ENCODE results near the gene AFMID.

The AFMID gene

DNA sequence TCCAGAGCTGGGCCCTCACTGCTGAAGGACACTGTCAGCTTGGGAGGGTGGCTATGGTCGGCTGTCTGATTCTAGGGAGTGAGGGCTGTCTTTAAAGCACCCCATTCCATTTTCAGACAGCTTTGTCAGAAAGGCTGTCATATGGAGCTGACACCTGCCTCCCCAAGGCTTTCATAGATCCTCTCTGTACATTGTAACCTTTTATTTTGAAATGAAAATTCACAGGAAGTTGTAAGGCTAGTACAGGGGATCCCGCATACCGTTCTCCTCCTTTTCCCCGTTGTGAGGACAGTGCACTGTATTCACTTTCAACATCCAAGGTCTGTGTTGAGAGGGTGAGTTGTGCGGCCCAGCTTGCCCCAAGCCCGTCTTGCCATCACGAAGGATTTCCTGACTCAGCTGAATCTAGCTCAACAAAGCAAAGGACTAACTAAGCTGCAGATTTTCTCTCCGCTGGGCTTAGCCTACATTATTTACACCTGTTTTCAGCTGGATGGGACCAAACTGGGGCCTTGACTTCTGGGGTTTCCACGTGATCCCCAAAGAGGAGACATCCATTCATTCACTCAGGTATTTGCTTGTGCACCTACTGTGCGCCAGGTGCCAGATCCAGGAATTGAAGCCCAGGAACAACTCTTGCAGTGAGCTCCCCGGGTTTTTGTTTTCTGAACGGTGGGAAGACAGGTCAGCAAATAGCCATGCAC is 39.0 kb downstream of the AFMID start:
- H3K4me2 ChIP-seq (ENCODE audit: low read depth, low read length, poor library complexity, severe bottlenecking) = no peak overlapping the region
- no peak overlapping the region for H3K27ac ChIP-seq (ENCODE audit: low read depth, low read length)
- H3K9ac ChIP-seq (ENCODE audit: low read length) = no peak overlapping the region
- no peaks in the 10 kb centered on the region for H3K9me3 ChIP-seq (ENCODE audit: insufficient read depth, low read length)
- H2AFZ ChIP-seq (ENCODE audit: low read depth, low read length, severe bottlenecking) = no peak overlapping the region
- no peaks in the 10 kb centered on the region for H3K9me2 ChIP-seq (replicated peaks; ENCODE audit: insufficient read depth, low read length)
- no peaks in the 10 kb centered on the region for H3K79me2 ChIP-seq (ENCODE audit: insufficient read depth, low read length)
- H3F3A ChIP-seq (ENCODE audit: insufficient read depth) = peaks cover 19% of the 10 kb centered on the region
- TF ChIP-seq, protein P1, sequence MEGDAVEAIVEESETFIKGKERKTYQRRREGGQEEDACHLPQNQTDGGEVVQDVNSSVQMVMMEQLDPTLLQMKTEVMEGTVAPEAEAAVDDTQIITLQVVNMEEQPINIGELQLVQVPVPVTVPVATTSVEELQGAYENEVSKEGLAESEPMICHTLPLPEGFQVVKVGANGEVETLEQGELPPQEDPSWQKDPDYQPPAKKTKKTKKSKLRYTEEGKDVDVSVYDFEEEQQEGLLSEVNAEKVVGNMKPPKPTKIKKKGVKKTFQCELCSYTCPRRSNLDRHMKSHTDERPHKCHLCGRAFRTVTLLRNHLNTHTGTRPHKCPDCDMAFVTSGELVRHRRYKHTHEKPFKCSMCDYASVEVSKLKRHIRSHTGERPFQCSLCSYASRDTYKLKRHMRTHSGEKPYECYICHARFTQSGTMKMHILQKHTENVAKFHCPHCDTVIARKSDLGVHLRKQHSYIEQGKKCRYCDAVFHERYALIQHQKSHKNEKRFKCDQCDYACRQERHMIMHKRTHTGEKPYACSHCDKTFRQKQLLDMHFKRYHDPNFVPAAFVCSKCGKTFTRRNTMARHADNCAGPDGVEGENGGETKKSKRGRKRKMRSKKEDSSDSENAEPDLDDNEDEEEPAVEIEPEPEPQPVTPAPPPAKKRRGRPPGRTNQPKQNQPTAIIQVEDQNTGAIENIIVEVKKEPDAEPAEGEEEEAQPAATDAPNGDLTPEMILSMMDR (IDR thresholded peaks at IDR 0.05; ENCODE audit: insufficient read depth, low read length, poor library complexity, severe bottlenecking) = no peak
- no peak for TF ChIP-seq EZH2phosphoT487 (conservative IDR thresholded peaks at IDR 0.05; ENCODE audit: low read length)
- no peaks in the 10 kb centered on the region for H4K20me1 ChIP-seq (ENCODE audit: low read depth, low read length)
- no peak overlapping the region for H3K4me3 ChIP-seq (ENCODE audit: insufficient read depth, low read length, poor library complexity, severe bottlenecking)
- no peaks in the 10 kb centered on the region for H3K27me3 ChIP-seq (ENCODE audit: low read length)
- peaks cover 10% of the 10 kb centered on the region; the same call in 1 of the 2 replicates for H3K36me3 ChIP-seq (ENCODE audit: low read length)

GRCh38 chr17:78226759-78227454 is 39.7 kb downstream of the AFMID start:
- TF ChIP-seq, protein P1 (IDR thresholded peaks at IDR 0.05; ENCODE audit: insufficient read depth, low read length, poor library complexity, severe bottlenecking) = no peak
- no peak for TF ChIP-seq EZH2phosphoT487 (conservative IDR thresholded peaks at IDR 0.05; ENCODE audit: low read length)
- Histone ChIP-seq H2AFZ (ENCODE audit: low read depth, low read length, severe bottlenecking) (no peak overlapping the region), H3K9ac (ENCODE audit: low read length) (no peak overlapping the region), H3K27me3 (ENCODE audit: low read length) (no peaks in the 10 kb centered on the region), H3K36me3 (ENCODE audit: low read length) (peaks cover 6% of the 10 kb centered on the region; the same call in 1 of the 2 replicates), H4K20me1 (ENCODE audit: low read depth, low read length) (no peaks in the 10 kb centered on the region), H3K9me3 (ENCODE audit: insufficient read depth, low read length) (no peaks in the 10 kb centered on the region), H3K79me2 (ENCODE audit: insufficient read depth, low read length) (no peaks in the 10 kb centered on the region), H3K4me2 (ENCODE audit: low read depth, low read length, poor library complexity, severe bottlenecking) (no peak overlapping the region), H3K9me2 (replicated peaks; ENCODE audit: insufficient read depth, low read length) (no peaks in the 10 kb centered on the region), H3K4me3 (ENCODE audit: insufficient read depth, low read length, poor library complexity, severe bottlenecking) (no peak overlapping the region), H3K27ac (ENCODE audit: low read depth, low read length) (no peak overlapping the region), H3F3A (ENCODE audit: insufficient read depth) (peaks cover 19% of the 10 kb centered on the region)

GRCh38 chr17:78227455-78227916 is 40.3 kb downstream of the AFMID start:
- Histone ChIP-seq H3K9ac (ENCODE audit: low read length) (no peak overlapping the region), H3K9me3 (ENCODE audit: insufficient read depth, low read length) (no peaks in the 10 kb centered on the region), H3K36me3 (ENCODE audit: low read length) (peaks cover 5% of the 10 kb centered on the region; the same call in 1 of the 2 replicates), H3K9me2 (replicated peaks; ENCODE audit: insufficient read depth, low read length) (no peaks in the 10 kb centered on the region), H3K27ac (ENCODE audit: low read depth, low read length) (no peak overlapping the region), H3K27me3 (ENCODE audit: low read length) (no peaks in the 10 kb centered on the region), H4K20me1 (ENCODE audit: low read depth, low read length) (no peaks in the 10 kb centered on the region), H2AFZ (ENCODE audit: low read depth, low read length, severe bottlenecking) (no peak overlapping the region), H3K79me2 (ENCODE audit: insufficient read depth, low read length) (no peaks in the 10 kb centered on the region), H3K4me2 (ENCODE audit: low read depth, low read length, poor library complexity, severe bottlenecking) (no peak overlapping the region), H3F3A (ENCODE audit: insufficient read depth) (peaks cover 19% of the 10 kb centered on the region), H3K4me3 (ENCODE audit: insufficient read depth, low read length, poor library complexity, severe bottlenecking) (no peak overlapping the region)
- TF ChIP-seq, protein P1 (IDR thresholded peaks at IDR 0.05; ENCODE audit: insufficient read depth, low read length, poor library complexity, severe bottlenecking) = no peak
- TF ChIP-seq EZH2phosphoT487 (conservative IDR thresholded peaks at IDR 0.05; ENCODE audit: low read length) = no peak
